CD14-positive monocyte (primary cell): ENCODE measurements around the gene ALDH3A2. TPM values are rescaled to one million over a fixed set of nuclear protein-coding genes. Genes with fewer than 3 reads are reported as not detected.

ENCODE experiments used
- DNase-seq, 3 donors: peaks; one replicate each; pipeline ENCODE4 v3.0.0-alpha.2; 2011 to 2022
- H2AFZ ChIP-seq: 2 replicates; pipeline ENCODE4 v1.6.0; 2012; ENCODE audit warnings: mild to moderate bottlenecking, low read depth, low read length, inconsistent platforms; ENCODE audit not compliant: insufficient read depth, poor library complexity, severe bottlenecking
- H3K27ac ChIP-seq, 2 donors: 1 replicate in 1 of 2; 2 replicates in 1 of 2; pipeline ENCODE4 v1.5.1; 2012 to 2013; ENCODE audit warnings: low read length in 2 of 2, control low read depth in 1 of 2, inconsistent platforms in 1 of 2, low read depth in 1 of 2, mild to moderate bottlenecking in 1 of 2
- H3K27me3 ChIP-seq, 2 donors: one replicate each; pipeline versions ENCODE4 v1.6.0 to v1.6.1; 2011 to 2013; ENCODE audit warnings: low read length in 2 of 2; ENCODE audit not compliant: control insufficient read depth in 2 of 2, insufficient read depth in 2 of 2
- H3K36me3 ChIP-seq, 2 donors: replicated peaks in 1 of 2; 1 replicate in 1 of 2; 2 replicates in 1 of 2; pipeline versions ENCODE4 v1.5.1 to v1.6.1; 2012 to 2013; ENCODE audit warnings: low read length in 2 of 2, control low read depth in 1 of 2, inconsistent platforms in 1 of 2, mild to moderate bottlenecking in 1 of 2; ENCODE audit not compliant: insufficient read depth in 2 of 2, control insufficient read depth in 1 of 2
- H3K4me1 ChIP-seq, 2 donors: 1 replicate in 1 of 2; 2 replicates in 1 of 2; pipeline versions ENCODE4 v1.5.1 to v1.6.1; 2012 to 2013; ENCODE audit warnings: low read length in 2 of 2, control low read depth in 1 of 2, inconsistent platforms in 1 of 2, mild to moderate bottlenecking in 1 of 2, moderate library complexity in 1 of 2; ENCODE audit not compliant: insufficient read depth in 2 of 2, control insufficient read depth in 1 of 2
- H3K4me2 ChIP-seq: replicated peaks from 2 replicates; pipeline ENCODE3; 2012; ENCODE audit warnings: low read length, moderate library complexity, mild to moderate bottlenecking; ENCODE audit not compliant: poor library complexity, severe bottlenecking; ENCODE audit errors: extremely low read depth
- H3K4me3 ChIP-seq, 3 experiments: fragments of 200-600 bp in 1 of 3; sonication (generic) in 1 of 3; replicated peaks in 1 of 3; 1 replicate in 2 of 3; 2 replicates in 1 of 3; pipeline ENCODE4 v1.5.1; 2011 to 2013; ENCODE audit warnings: low read length in 3 of 3, mild to moderate bottlenecking in 3 of 3, control low read depth in 2 of 3, low read depth in 2 of 3, inconsistent platforms in 1 of 3, moderate library complexity in 1 of 3
- H3K79me2 ChIP-seq: 2 replicates; pipeline ENCODE4 v1.6.0; 2012; ENCODE audit warnings: mild to moderate bottlenecking, control low read depth, inconsistent platforms, low read length, moderate library complexity; ENCODE audit not compliant: insufficient read depth
- H3K9ac ChIP-seq: 2 replicates; pipeline ENCODE4 v1.6.0; 2017; ENCODE audit warnings: low read length, mild to moderate bottlenecking; ENCODE audit not compliant: insufficient read depth, poor library complexity, severe bottlenecking
- H3K9me3 ChIP-seq, 2 donors: replicated peaks in 1 of 2; 1 replicate in 1 of 2; 2 replicates in 1 of 2; pipeline versions ENCODE4 v1.5.1 to v1.6.1; 2012 to 2013; ENCODE audit warnings: low read length in 2 of 2, control low read depth in 1 of 2; ENCODE audit not compliant: control insufficient read depth in 1 of 2, insufficient read depth in 1 of 2
- H4K20me1 ChIP-seq: 2 replicates; pipeline ENCODE4 v1.6.0; 2012; ENCODE audit warnings: mild to moderate bottlenecking, low read length, control low read depth, moderate library complexity; ENCODE audit not compliant: insufficient read depth
- H3K27ac Mint-ChIP-seq, 7 donors: one replicate each; pipeline ENCODE4 v1.8.0; 2020; ENCODE audit warnings: mild to moderate bottlenecking in 7 of 7, mixed read lengths in 7 of 7, moderate library complexity in 6 of 7, inconsistent platforms in 2 of 7
- H3K27me3 Mint-ChIP-seq, 3 donors: one replicate each; pipeline ENCODE4 v1.8.0; 2021 to 2022; ENCODE audit warnings: low read depth in 3 of 3, mild to moderate bottlenecking in 3 of 3, mixed read lengths in 3 of 3, moderate library complexity in 3 of 3, inconsistent platforms in 1 of 3
- H3K36me3 Mint-ChIP-seq, 2 donors: one replicate each; pipeline ENCODE4 v1.8.0; 2020; ENCODE audit warnings: mixed read lengths in 2 of 2, inconsistent platforms in 1 of 2, mild to moderate bottlenecking in 1 of 2
- H3K4me1 Mint-ChIP-seq: one replicate; pipeline ENCODE4 v1.8.0; 2020; ENCODE audit warnings: mild to moderate bottlenecking, mixed read lengths
- H3K4me3 Mint-ChIP-seq, 2 donors: one replicate each; pipeline ENCODE4 v1.8.0; 2020; ENCODE audit warnings: mild to moderate bottlenecking in 2 of 2, mixed read lengths in 2 of 2, moderate library complexity in 1 of 2
- H3K9me3 Mint-ChIP-seq, 7 donors: one replicate each; pipeline ENCODE4 v1.8.0; 2020 to 2022; ENCODE audit warnings: mixed read lengths in 7 of 7, mild to moderate bottlenecking in 6 of 7, moderate library complexity in 6 of 7, inconsistent platforms in 2 of 7
- WGBS: methylation state at CpG from one replicate; pipeline ENCODE4 v1.1.5; 2013; ENCODE audit warnings: missing lambda C conversion rate; ENCODE audit not compliant: insufficient coverage; 5-methylcytosine and 5-hydroxymethylcytosine counted together
- intact Hi-C, 2 donors: fragments of 100-400 bp; cut with micrococcal nuclease; formaldehyde crosslinking; loops; one replicate each; pipeline versions ENCODE4 v1.15.0 to v1.15.1; 2023
- polyA plus RNA-seq, 3 donors: library from polyadenylated mRNA; depleted of rRNA in 1 of 3; unstranded in 2 of 3; stranded (reverse) in 1 of 3; fragments of 300-500 nt in 2 of 3; fragments of >200 nt in 1 of 3; fragmentation: Illumina TruSeq in 2 of 3; gene quantifications; 1 replicate in 2 of 3; 2 replicates in 1 of 3; pipeline ENCODE4 v1.2.3, GENCODE V29; 2012 to 2021
- TF ChIP-seq, protein P1 (sequence below): fragments of 200-600 bp; IDR thresholded peaks from one replicate; pipeline ENCODE4 v1.8.0; 2022; ENCODE audit warnings: antibody characterized with exemption, mild to moderate bottlenecking

Gene ALDH3A2
- polyA plus RNA-seq, 3 donors = 22.5 to 58.0 (median 50.3) TPM

DNA sequence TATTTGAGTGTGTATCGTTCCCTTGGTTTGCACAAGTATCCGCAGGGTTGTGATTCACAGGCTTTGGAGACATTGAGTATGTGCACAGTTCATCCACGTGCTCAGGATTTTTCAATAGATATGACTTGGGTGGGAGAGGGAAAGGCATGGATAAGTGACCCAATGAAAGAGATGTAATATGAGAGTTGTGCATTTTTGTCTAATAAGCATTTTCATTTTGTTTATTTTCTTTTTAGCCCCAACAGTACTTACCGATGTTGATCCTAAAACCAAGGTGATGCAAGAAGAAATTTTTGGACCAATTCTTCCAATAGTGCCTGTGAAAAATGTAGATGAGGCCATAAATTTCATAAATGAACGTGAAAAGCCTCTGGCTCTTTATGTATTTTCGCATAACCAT is 14.5 kb downstream of the ALDH3A2 start:
- Histone ChIP-seq H3K36me3 (peaks cover 54 to 88% of the 10 kb centered on the region in 2 donors), H3K4me1 (no peaks in the 10 kb centered on the region), H3K27me3 (no peaks in the 10 kb centered on the region), H4K20me1 (no peaks in the 10 kb centered on the region), H3K9ac (no peak overlapping the region), H3K4me3 (no peak overlapping the region), H3K79me2 (no peaks in the 10 kb centered on the region), H3K27ac (no peak overlapping the region), H3K4me2 (no peak overlapping the region), H3K9me3 (no peaks in the 10 kb centered on the region), H2AFZ (no peak overlapping the region)
- H3K27me3 Mint-ChIP-seq = peaks cover 0 to 2% (median 0%) of the 10 kb centered on the region in 3 donors
- H3K4me1 Mint-ChIP-seq = no peaks in the 10 kb centered on the region
- TF ChIP-seq, protein P1, sequence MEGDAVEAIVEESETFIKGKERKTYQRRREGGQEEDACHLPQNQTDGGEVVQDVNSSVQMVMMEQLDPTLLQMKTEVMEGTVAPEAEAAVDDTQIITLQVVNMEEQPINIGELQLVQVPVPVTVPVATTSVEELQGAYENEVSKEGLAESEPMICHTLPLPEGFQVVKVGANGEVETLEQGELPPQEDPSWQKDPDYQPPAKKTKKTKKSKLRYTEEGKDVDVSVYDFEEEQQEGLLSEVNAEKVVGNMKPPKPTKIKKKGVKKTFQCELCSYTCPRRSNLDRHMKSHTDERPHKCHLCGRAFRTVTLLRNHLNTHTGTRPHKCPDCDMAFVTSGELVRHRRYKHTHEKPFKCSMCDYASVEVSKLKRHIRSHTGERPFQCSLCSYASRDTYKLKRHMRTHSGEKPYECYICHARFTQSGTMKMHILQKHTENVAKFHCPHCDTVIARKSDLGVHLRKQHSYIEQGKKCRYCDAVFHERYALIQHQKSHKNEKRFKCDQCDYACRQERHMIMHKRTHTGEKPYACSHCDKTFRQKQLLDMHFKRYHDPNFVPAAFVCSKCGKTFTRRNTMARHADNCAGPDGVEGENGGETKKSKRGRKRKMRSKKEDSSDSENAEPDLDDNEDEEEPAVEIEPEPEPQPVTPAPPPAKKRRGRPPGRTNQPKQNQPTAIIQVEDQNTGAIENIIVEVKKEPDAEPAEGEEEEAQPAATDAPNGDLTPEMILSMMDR = no peak
- no peak for DNase-seq
- H3K9me3 Mint-ChIP-seq = no peaks in the 10 kb centered on the region
- peaks cover 74 to 81% of the 10 kb centered on the region in 2 donors for H3K36me3 Mint-ChIP-seq
- no peak overlapping the region for H3K27ac Mint-ChIP-seq
- intact Hi-C loops = no loop called here
- H3K4me3 Mint-ChIP-seq = no peak overlapping the region
- 97% methylated on average over 5 of the region's 6 CpGs for WGBS

DNA sequence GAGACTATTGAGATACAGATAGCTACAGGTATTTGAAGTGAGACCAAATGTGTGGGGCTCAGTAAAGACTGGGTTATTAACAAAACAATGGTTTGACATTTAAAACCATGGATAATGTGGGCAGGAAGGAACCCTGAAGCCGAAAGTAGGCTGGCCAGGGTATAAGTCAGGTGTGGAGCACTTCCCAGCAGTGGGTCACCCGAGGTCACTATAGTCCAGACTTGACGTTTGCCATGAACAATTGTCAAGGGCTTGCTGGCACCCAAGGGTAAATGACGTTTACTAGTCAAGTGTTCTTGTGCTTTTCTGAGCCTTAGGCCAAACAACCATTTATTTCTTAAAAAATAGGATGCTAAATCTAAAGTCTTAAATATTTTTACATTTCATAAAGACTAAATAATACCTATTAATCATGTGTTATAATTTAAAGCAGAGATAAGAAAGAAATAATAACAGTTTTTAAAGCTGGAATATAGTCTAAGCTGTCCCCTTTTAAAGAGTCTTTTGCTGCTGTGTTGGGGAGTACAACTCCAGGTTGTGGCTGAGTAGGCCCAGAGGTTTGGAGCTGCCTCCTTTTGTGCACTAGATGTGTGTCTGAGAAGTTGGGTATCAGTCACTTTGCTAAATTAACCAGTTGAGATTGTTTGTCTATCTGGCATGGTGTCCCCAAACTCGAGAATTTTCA is 15.7 kb downstream of the ALDH3A2 start:
- no peak overlapping the region for H3K4me2 ChIP-seq
- no peaks in the 10 kb centered on the region for H4K20me1 ChIP-seq
- Mint-ChIP-seq H3K36me3 (peaks cover 63 to 74% of the 10 kb centered on the region in 2 donors), H3K27ac (no peak overlapping the region), H3K4me3 (no peak overlapping the region), H3K4me1 (no peaks in the 10 kb centered on the region), H3K9me3 (no peaks in the 10 kb centered on the region), H3K27me3 (peaks cover 0 to 2% (median 0%) of the 10 kb centered on the region in 3 donors)
- no peaks in the 10 kb centered on the region for H3K4me1 ChIP-seq
- TF ChIP-seq, protein P1 = no peak
- H3K79me2 ChIP-seq = no peaks in the 10 kb centered on the region
- no peak overlapping the region for H2AFZ ChIP-seq
- DNase-seq = no peak
- H3K4me3 ChIP-seq = no peak overlapping the region
- peaks cover 54 to 80% of the 10 kb centered on the region in 2 donors for H3K36me3 ChIP-seq
- no peak overlapping the region for H3K9ac ChIP-seq
- no peaks in the 10 kb centered on the region for H3K27me3 ChIP-seq
- intact Hi-C loops = no loop called here
- no peaks in the 10 kb centered on the region for H3K9me3 ChIP-seq
- H3K27ac ChIP-seq = no peak overlapping the region
- WGBS = 100% methylated on average over 3 of the region's 5 CpGs
